ENCODE data around the gene RAB12. TPM values are rescaled to one million over a fixed set of nuclear protein-coding genes. Genes with fewer than 3 reads are reported as not detected.

Gene RAB12
- total RNA-seq, 1 experiment from 2014 or later = 32.7 TPM

- no peak for DNase-seq (ENCODE audit: low read depth, low spot score)
- H3K79me2 ChIP-seq (ENCODE audit: insufficient read depth, low read length) = no peaks in the 10 kb centered on the region
- H4K20me1 ChIP-seq (ENCODE audit: insufficient read depth) = no peaks in the 10 kb centered on the region
- intact Hi-C loops (cut with micrococcal nuclease) = loop anchor here (10.0 kb wide), 1 partner anchor 396 kb away; no protein-coding TSS in a partner anchor
- BruUV-seq (replicated peaks) = no TSS peak
- no peak overlapping the region for H2AFZ ChIP-seq (ENCODE audit: low read depth, low read length, poor library complexity, severe bottlenecking)
- no peak overlapping the region for H3K4me3 ChIP-seq (replicated peaks in 1 of 2; ENCODE audit: low read depth in 1 of 2, low read length in 2 of 2)
- no peak for ATAC-seq
- H3K36me3 ChIP-seq (ENCODE audit: control insufficient read depth in 1 of 2, insufficient read depth in 2 of 2, low read length in 2 of 2) = no peaks in the 10 kb centered on the region
- TF ChIP-seq SRF (IDR thresholded peaks at IDR 0.05; ENCODE audit: low read depth) (no peak), EGR1 (IDR thresholded peaks at IDR 0.05; ENCODE audit: low read depth) (no peak), ZFX (IDR thresholded peaks at IDR 0.05) (no peak), POLR2A (IDR thresholded peaks at IDR 0.05; ENCODE audit: borderline replicate concordance, extremely low read depth, insufficient read depth, insufficient read length) (no peak), CTCF (IDR thresholded peaks at IDR 0.05 in 2 of 3, conservative IDR thresholded peaks at IDR 0.05 in 1 of 3; ENCODE audit: borderline replicate concordance in 1 of 3, insufficient read depth in 1 of 3, low read depth in 2 of 3, low read length in 2 of 3) (no peak), RAD21 (IDR thresholded peaks at IDR 0.05; ENCODE audit: low read depth) (no peak), MAX (IDR thresholded peaks at IDR 0.05) (no peak), FOSL1 (IDR thresholded peaks at IDR 0.05; ENCODE audit: low read depth) (no peak), CBX3 (IDR thresholded peaks at IDR 0.05; ENCODE audit: low read depth) (no peak), YY1 (IDR thresholded peaks at IDR 0.05; ENCODE audit: extremely low read depth, insufficient replicate concordance, low read depth, low read length) (no peak), SIN3A (IDR thresholded peaks at IDR 0.05; ENCODE audit: low read depth) (no peak), EZH2 (IDR thresholded peaks at IDR 0.05) (no peak), SP1 (IDR thresholded peaks at IDR 0.05; ENCODE audit: low read depth) (no peak), ZNF274 (IDR thresholded peaks at IDR 0.05; ENCODE audit: low read depth, low read length) (no peak), ELF1 (IDR thresholded peaks at IDR 0.05; ENCODE audit: borderline replicate concordance, low read depth) (no peak), ZBTB33 (IDR thresholded peaks at IDR 0.05; ENCODE audit: extremely low read depth, insufficient replicate concordance, low read length) (no peak), CEBPB (IDR thresholded peaks at IDR 0.05; ENCODE audit: low read depth) (no peak), ATF3 (IDR thresholded peaks at IDR 0.05) (no peak), JUND (IDR thresholded peaks at IDR 0.05) (no peak)
- H3K9me3 ChIP-seq (ENCODE audit: control insufficient read depth in 1 of 2, insufficient read depth in 1 of 2, low read depth in 1 of 2, low read length in 2 of 2) = no peaks in the 10 kb centered on the region
- no peak overlapping the region for H3K9ac ChIP-seq (ENCODE audit: low read length)
- ChIA-PET CTCF (interaction anchor here (1.7 kb wide), 1 partner anchor 324 kb away, joined by 3 read pairs; no protein-coding TSS in a partner anchor), POLR2A (no interaction called here), RAD21 (ENCODE audit: low non-redundant PET in 1 of 2, low total read pairs in 2 of 2, uncharacterized antibody in 2 of 2, unreplicated experiment in 2 of 2) (no interaction called here)
- no peak overlapping the region for H3K4me2 ChIP-seq (ENCODE audit: low read length)
- H3K27me3 ChIP-seq (ENCODE audit: insufficient read depth, low read length) = peaks cover 3% of the 10 kb centered on the region; the same call in 1 of the 2 replicates
- peaks cover 0 to 12% of the 10 kb centered on the region in 2 experiments; a peak in 2 of 4 replicates for H3K4me1 ChIP-seq (ENCODE audit: control insufficient read depth in 1 of 2, insufficient read depth in 2 of 2, low read length in 2 of 2)
- H3K9me2 ChIP-seq (ENCODE audit: insufficient read depth) = no peaks in the 10 kb centered on the region
- H3K27ac ChIP-seq (ENCODE audit: low read depth, low read length) = no peak overlapping the region
These were observed 49.7 kb downstream of the RAB12 start for GRCh38 chr18:8658858-8659485.
